ENCODE data around the gene KCNJ11. TPM values are rescaled to one million over a fixed set of nuclear protein-coding genes. Genes with fewer than 3 reads are reported as not detected.

KCNJ11 gene
- total RNA-seq, 1 experiment from 2014 or later: 7.5 TPM

GRCh38 chr11:17385492-17385891 lies 3.0 kb downstream of the KCNJ11 start:
- no TSS peak for BruUV-seq (replicated peaks)
- H3K9ac ChIP-seq (ENCODE audit: low read length): no peak overlapping the region
- no peak overlapping the region for H3K4me2 ChIP-seq (ENCODE audit: low read length)
- intact Hi-C loops (cut with micrococcal nuclease): loop anchor here (5.0 kb wide), 1 partner anchor 347 kb away; the partner anchor contains the start of gene KCNC1
- no peaks in the 10 kb centered on the region for H3K9me3 ChIP-seq (ENCODE audit: control insufficient read depth in 1 of 2, insufficient read depth in 1 of 2, low read depth in 1 of 2, low read length in 2 of 2)
- no peaks in the 10 kb centered on the region for H3K36me3 ChIP-seq (ENCODE audit: control insufficient read depth in 1 of 2, insufficient read depth in 2 of 2, low read length in 2 of 2)
- no peaks in the 10 kb centered on the region for H3K79me2 ChIP-seq (ENCODE audit: insufficient read depth, low read length)
- no peak overlapping the region for H3K27ac ChIP-seq (ENCODE audit: low read depth, low read length)
- ChIA-PET POLR2A (no interaction called here), CTCF (interaction anchor here (2.0 to 2.1 kb wide), 3 partner anchors 85 to 143 kb away, joined by 11 to 32 read pairs (median 27); no protein-coding TSS in a partner anchor), RAD21 (ENCODE audit: low non-redundant PET in 1 of 2, low total read pairs in 2 of 2, uncharacterized antibody in 2 of 2, unreplicated experiment in 2 of 2) (no interaction called here)
- no peaks in the 10 kb centered on the region for H4K20me1 ChIP-seq (ENCODE audit: insufficient read depth)
- no peak overlapping the region for H3K4me3 ChIP-seq (replicated peaks in 1 of 2; ENCODE audit: low read depth in 1 of 2, low read length in 2 of 2)
- no peaks in the 10 kb centered on the region for H3K27me3 ChIP-seq (ENCODE audit: insufficient read depth, low read length)
- no peak for DNase-seq (ENCODE audit: low read depth, low spot score)
- H2AFZ ChIP-seq (ENCODE audit: low read depth, low read length, poor library complexity, severe bottlenecking): no peak overlapping the region
- peaks cover 0 to 19% of the 10 kb centered on the region in 2 experiments; a peak in 3 of 4 replicates for H3K4me1 ChIP-seq (ENCODE audit: control insufficient read depth in 1 of 2, insufficient read depth in 2 of 2, low read length in 2 of 2)
- TF ChIP-seq CTCF (IDR thresholded peaks at IDR 0.05 in 2 of 3, conservative IDR thresholded peaks at IDR 0.05 in 1 of 3; ENCODE audit: borderline replicate concordance in 1 of 3, insufficient read depth in 1 of 3, low read depth in 2 of 3, low read length in 2 of 3) (no peak), SRF (IDR thresholded peaks at IDR 0.05; ENCODE audit: low read depth) (no peak), EZH2phosphoT487 (IDR thresholded peaks at IDR 0.05; ENCODE audit: borderline replicate concordance) (no peak), ZBTB33 (IDR thresholded peaks at IDR 0.05; ENCODE audit: extremely low read depth, insufficient replicate concordance, low read length) (no peak), REST (IDR thresholded peaks at IDR 0.05; ENCODE audit: low read depth) (no peak), EGR1 (IDR thresholded peaks at IDR 0.05; ENCODE audit: low read depth) (no peak), ZNF274 (IDR thresholded peaks at IDR 0.05; ENCODE audit: low read depth, low read length) (no peak), EZH2 (IDR thresholded peaks at IDR 0.05) (no peak), JUND (IDR thresholded peaks at IDR 0.05) (no peak), CEBPB (IDR thresholded peaks at IDR 0.05; ENCODE audit: low read depth) (no peak), POLR2AphosphoS5 (IDR thresholded peaks at IDR 0.05; ENCODE audit: low read depth, low read length) (no peak), YY1 (IDR thresholded peaks at IDR 0.05; ENCODE audit: extremely low read depth, insufficient replicate concordance, low read depth, low read length) (no peak), MAX (IDR thresholded peaks at IDR 0.05) (no peak), SP1 (IDR thresholded peaks at IDR 0.05; ENCODE audit: low read depth) (no peak), CBX3 (IDR thresholded peaks at IDR 0.05; ENCODE audit: low read depth) (no peak), ELF1 (IDR thresholded peaks at IDR 0.05; ENCODE audit: borderline replicate concordance, low read depth) (no peak), ZFX (IDR thresholded peaks at IDR 0.05) (no peak)
- H3K9me2 ChIP-seq (ENCODE audit: insufficient read depth): no peaks in the 10 kb centered on the region
- ATAC-seq: no peak

All from HCT116 (cell line).